K562 (cell line): ENCODE measurements around the gene WDR93. TPM values are rescaled to one million over a fixed set of nuclear protein-coding genes. Genes with fewer than 3 reads are reported as not detected.

Experiments used
- ATAC-seq: fragments of 200-7000 bp; cut with Tn5 transposase; 3 replicates; pipeline ENCODE4 v1.9.1; 2020; ENCODE audit warnings: moderate library complexity
- BruUV-seq: library from RNA; stranded (reverse); fragments of 400-500 nt; replicated peaks from 2 replicates; lab custom pipeline; 2021; lab: Mats Ljungman, UMichigan
- CTCF ChIA-PET: fragments of 300-600 bp; formaldehyde crosslinking; extraction: SDS; loops from one replicate; lab custom pipeline; 2021; ENCODE audit warnings: low intra/inter-chr PET ratio; lab: Yijun Ruan, JAX
- POLR2A ChIA-PET: fragments of 300-600, 350-650 bp; sonication (Branson Sonifier 250); formaldehyde crosslinking; extraction: SDS; loops from one replicate; lab custom pipeline; 2021; ENCODE audit warnings: antibody characterized with exemption, inconsistent platforms; lab: Yijun Ruan, JAX
- DNase-seq, 4 experiments: peaks; one replicate each; pipeline versions ENCODE4 v3.0.0 to v3.0.0-alpha.2; 2011 to 2018; ENCODE audit warnings: low spot score in 3 of 4, mixed read lengths in 3 of 4; ENCODE audit errors: extremely low read depth in 1 of 4
- FAIRE-seq: peaks from 2 replicates; lab custom pipeline; 2011; peaks lifted over from hg19 to GRCh38; lab: Jason Lieb, UNC
- H2AFZ ChIP-seq: 2 replicates; pipeline ENCODE4 v1.6.0; 2011; ENCODE audit warnings: low read depth, low read length, control low read depth, inconsistent platforms
- H3K27ac ChIP-seq: fragments of 200-600 bp; 3 replicates; pipeline ENCODE4 v1.8.0; 2011; ENCODE audit warnings: low read depth, mild to moderate bottlenecking, control low read depth, inconsistent platforms, low read length, moderate library complexity, mixed read lengths; ENCODE audit errors: extremely low read depth
- H3K27me3 ChIP-seq, 2 experiments: fragments of 300-600 bp in 1 of 2; 2 replicates in 1 of 2; 3 replicates in 1 of 2; pipeline versions ENCODE4 v1.6.0 to v1.8.0; 2011; ENCODE audit warnings: inconsistent platforms in 2 of 2, low read length in 2 of 2, mild to moderate bottlenecking in 1 of 2, mixed read lengths in 1 of 2, moderate library complexity in 1 of 2; ENCODE audit not compliant: control insufficient read depth in 2 of 2, insufficient read depth in 2 of 2
- H3K36me3 ChIP-seq: fragments of 300-600 bp; 3 replicates; pipeline ENCODE4 v1.8.0; 2011; ENCODE audit warnings: mild to moderate bottlenecking, low read length, inconsistent platforms; ENCODE audit not compliant: control insufficient read depth, insufficient read depth
- H3K4me1 ChIP-seq, 2 experiments: fragments of 200-600 bp in 1 of 2; replicated peaks in 1 of 2; 2 replicates in 1 of 2; 3 replicates in 1 of 2; pipeline versions ENCODE4 v1.5.1 to v1.8.0; 2011; ENCODE audit warnings: inconsistent platforms in 2 of 2, low read length in 2 of 2, mild to moderate bottlenecking in 1 of 2, mixed read lengths in 1 of 2, moderate library complexity in 1 of 2; ENCODE audit not compliant: control insufficient read depth in 2 of 2, insufficient read depth in 2 of 2
- H3K4me2 ChIP-seq: 2 replicates; pipeline ENCODE4 v1.6.1; 2011; ENCODE audit warnings: low read length, control low read depth, inconsistent platforms, mixed read lengths; ENCODE audit not compliant: insufficient read depth
- H3K4me3 ChIP-seq: fragments of 200-600 bp; sonication (generic), shearing (Covaris generic); 2 replicates; pipeline ENCODE4 v1.5.1; 2016; ENCODE audit warnings: control low read depth, inconsistent platforms
- H3K79me2 ChIP-seq: fragments of 200-600 bp; 3 replicates; pipeline ENCODE4 v1.8.0; 2011; ENCODE audit warnings: low read length, inconsistent platforms; ENCODE audit not compliant: control insufficient read depth, insufficient read depth
- H3K9ac ChIP-seq, 2 experiments: 2 replicates each; pipeline versions ENCODE4 v1.6.0 to v1.6.1; 2011; ENCODE audit warnings: low read depth in 2 of 2, low read length in 2 of 2, control low read depth in 1 of 2, inconsistent platforms in 1 of 2, mild to moderate bottlenecking in 1 of 2, mixed read lengths in 1 of 2; ENCODE audit not compliant: insufficient read depth in 1 of 2
- H3K9me1 ChIP-seq: one replicate; pipeline ENCODE4 v1.6.0; 2011; ENCODE audit warnings: inconsistent platforms, mild to moderate bottlenecking, low read length, moderate library complexity; ENCODE audit not compliant: control insufficient read depth, insufficient read depth
- H3K9me3 ChIP-seq: replicated peaks from 2 replicates; pipeline ENCODE4 v1.5.1; 2011; ENCODE audit warnings: low read depth, low read length, inconsistent platforms; ENCODE audit not compliant: control insufficient read depth, insufficient read depth
- H4K20me1 ChIP-seq: replicated peaks from 2 replicates; pipeline ENCODE4 v1.6.1; 2011; ENCODE audit warnings: low read length, inconsistent platforms, mixed read lengths; ENCODE audit not compliant: control insufficient read depth, insufficient read depth
- CTBP1 ChIP-seq: fragments of 450-650 bp; IDR thresholded peaks from 2 replicates; pipeline ENCODE4 v1.6.1; 2016; ENCODE audit warnings: borderline replicate concordance
- EGR1 ChIP-seq: fragments of 450-650 bp; conservative IDR thresholded peaks from 2 replicates; pipeline ENCODE4 v1.6.1; 2017; ENCODE audit warnings: mild to moderate bottlenecking
- KAT7 ChIP-seq: sonication (generic); formaldehyde crosslinking; IDR thresholded peaks from 2 replicates; pipeline ENCODE4 v1.8.0; 2022; ENCODE audit warnings: missing genetic modification reagents, mild to moderate bottlenecking, borderline replicate concordance
- PYGO2 ChIP-seq: fragments of 450-650 bp; IDR thresholded peaks from 2 replicates; pipeline ENCODE4 v1.6.1; 2016; ENCODE audit warnings: mild to moderate bottlenecking, missing genetic modification characterization, moderate library complexity, missing compliant biosample characterization
- RHOXF2B ChIP-seq: fragments of 250-450 bp; sonication (Bioruptor Pico); conservative IDR thresholded peaks from 2 replicates; pipeline ENCODE4 v1.5.1; 2021
- TSC22D4 ChIP-seq: fragments of 450-650 bp; IDR thresholded peaks from 2 replicates; pipeline ENCODE4 v1.6.1; 2016; ENCODE audit warnings: missing genetic modification characterization, missing biosample characterization, control low read depth
- ZNF586 ChIP-seq: fragments of 450-650 bp; formaldehyde crosslinking; conservative IDR thresholded peaks from 2 replicates; pipeline ENCODE4 v1.4.0; 2020; ENCODE audit warnings: mild to moderate bottlenecking, moderate library complexity
- ZNF639 ChIP-seq, 2 experiments: fragments of 200-800 bp in 1 of 2; sonication (Bioruptor generic) in 1 of 2; sonication (generic) in 1 of 2; formaldehyde crosslinking in 1 of 2; IDR thresholded peaks in 1 of 2; conservative IDR thresholded peaks in 1 of 2; 2 replicates each; pipeline versions ENCODE4 v1.5.0 to v1.6.1; 2016 to 2020; ENCODE audit warnings: missing compliant biosample characterization in 1 of 2, missing genetic modification characterization in 1 of 2, missing genetic modification reagents in 1 of 2
- WGBS: fragments of 100-300 bp; shearing (Covaris generic); methylation state at CpG from one replicate; pipeline ENCODE4 v1.1.6; 2016; ENCODE audit warnings: low coverage, mixed read lengths; ENCODE audit not compliant: insufficient coverage; ENCODE audit errors: missing lambda C conversion rate; 5-methylcytosine and 5-hydroxymethylcytosine counted together
- in situ Hi-C: fragments of 300-500 bp; cut with MboI; formaldehyde crosslinking; loops from 4 replicates; pipeline ENCODE4 v1.15.0; 2018; ENCODE audit warnings: inconsistent platforms, mixed read lengths
- intact Hi-C: fragments of 100-400 bp; cut with micrococcal nuclease; formaldehyde crosslinking; loops from 2 replicates; pipeline ENCODE4 v1.14.2; 2022
- polyA plus RNA-seq, 8 experiments: library from polyadenylated mRNA; depleted of rRNA in 4 of 8; stranded (reverse) in 5 of 8; unstranded in 3 of 8; fragments of >200 nt; fragmentation: Nextera tagmentation in 2 of 8; fragmentation: Illumina TruSeq in 1 of 8; extraction: Ambion mirVana in 2 of 8; extraction: Trizol in 1 of 8; gene quantifications; 2 replicates each; pipeline versions ENCODE4 v1.2.1 to v1.2.3, GENCODE V29; 2011 to 2014; ENCODE audit warnings: inconsistent platforms in 1 of 8, missing spikeins in 1 of 8
- total RNA-seq, 7 experiments: library from RNA; depleted of rRNA in 6 of 7; stranded (reverse); fragments of >200 nt in 6 of 7; fragmentation: Illumina TruSeq in 2 of 7; extraction: Trizol in 2 of 7; gene quantifications; 2 replicates each; pipeline versions ENCODE4 v1.2.1 to v1.2.3, GENCODE V29; 2011 to 2021; ENCODE audit warnings: low replicate concordance in 1 of 7

Gene WDR93
- total and polyA plus RNA-seq, 9 of the 15 experiments (the other 6 are each of a cell fraction or from before 2014, with no cell fraction given), result not detected

- no peak for TF ChIP-seq ZNF639 (CRISPR knock-in tag; conservative IDR thresholded peaks at IDR 0.05 in 1 of 2, IDR thresholded peaks at IDR 0.05 in 1 of 2)
- no peak for TF ChIP-seq RHOXF2B (CRISPR knock-in tag)
- TF ChIP-seq PYGO2 (tag), result no peak
- TF ChIP-seq EGR1, result no peak
- TF ChIP-seq ZNF586 (CRISPR knock-in tag), result no peak
These were observed 54.5 kb downstream of the WDR93 start (continued) for GRCh38 chr15:89745131-89745530.

DNA sequence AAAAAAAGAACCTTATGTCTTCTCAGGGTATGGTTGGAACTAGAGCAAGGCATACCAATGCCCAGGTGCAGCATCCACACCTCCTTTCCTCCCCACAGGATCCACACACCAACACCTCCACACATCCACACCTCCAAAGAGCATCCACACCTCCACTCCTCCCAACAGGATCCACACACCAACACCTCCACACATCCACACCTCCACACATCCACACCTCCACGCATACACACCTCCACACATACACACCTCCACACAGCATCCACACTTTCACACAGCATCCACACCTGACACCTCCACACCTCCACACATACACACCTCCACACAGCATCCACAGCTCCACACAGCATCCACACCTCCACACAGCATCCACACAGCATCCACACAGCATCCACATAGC, 55.2 kb downstream of the WDR93 start:
- BruUV-seq, result no TSS peak
- DNase-seq (no peak), FAIRE-seq (peak; percentile 63), ATAC-seq (no peak)
- H4K20me1 ChIP-seq, result no peaks in the 10 kb centered on the region
- H3K79me2 ChIP-seq, result no peaks in the 10 kb centered on the region
- 0% methylated on average over 1 of the region's 1 CpG for WGBS
- H2AFZ ChIP-seq, result no peak overlapping the region
- no peak overlapping the region for H3K4me3 ChIP-seq
- TF ChIP-seq TSC22D4 (tag) (0 out of 2 replicates have a peak, but pooled peaks have one; percentile 15), CTBP1 (0 out of 2 replicates have a peak, but pooled peaks have one; percentile 32), KAT7 (CRISPR knock-in tag) (no peak)
- H3K9ac ChIP-seq, result no peak overlapping the region
- no peaks in the 10 kb centered on the region for H3K9me1 ChIP-seq
- no peaks in the 10 kb centered on the region for H3K36me3 ChIP-seq
- ChIA-PET POLR2A (no interaction called here), CTCF (no interaction called here)
- intact Hi-C loops (loop anchor here (10.0 kb wide), 1 partner anchor 539 kb away; no protein-coding TSS in a partner anchor), in situ Hi-C loops (no loop called here)
- no peak overlapping the region for H3K4me2 ChIP-seq
- H3K4me1 ChIP-seq, result peaks cover 0 to 28% of the 10 kb centered on the region in 2 experiments; a peak in 3 of 5 replicates
- H3K27me3 ChIP-seq, result peaks cover 7 to 50% of the 10 kb centered on the region in 2 experiments; a peak in 4 of 5 replicates
- no peaks in the 10 kb centered on the region for H3K9me3 ChIP-seq
- H3K27ac ChIP-seq, result no peak overlapping the region
